Activated T-cell treated with anti-CD3 and anti-CD28 coated beads, Interleukin-2, amount 50 U/mL, for 72 hours (primary cell): ENCODE results near the gene CYFIP2. TPM values are rescaled to one million over a fixed set of nuclear protein-coding genes. Genes with fewer than 3 reads are reported as not detected.
A peak's percentile ranks its signal among the peaks of the same experiment; 100 is the strongest.
"Not testable (repeated sequence)": the region's sequence is repeated elsewhere in the genome, so short reads cannot be mapped to it uniquely, and the experiment has no call there.

Experiments
- ATAC-seq, 2 donors: fragments of 150-1000 bp; cut with Tn5 transposase; replicated peaks in 1 of 2; 2 replicates each; pipeline ENCODE4 v1.10.0; 2021; ENCODE audit warnings: moderate library complexity in 2 of 2, mild to moderate bottlenecking in 1 of 2
- DNase-seq, 2 donors: peaks; one replicate each; pipeline ENCODE4 v3.0.0; 2021 to 2022; ENCODE audit warnings: mixed read lengths in 1 of 2
- H3K27ac Mint-ChIP-seq: one replicate; pipeline ENCODE4 v1.8.0; 2022; ENCODE audit warnings: mild to moderate bottlenecking, moderate library complexity, mixed read lengths
- H3K27me3 Mint-ChIP-seq: one replicate; pipeline ENCODE4 v1.8.0; 2022; ENCODE audit warnings: low read depth, mixed read lengths
- H3K36me3 Mint-ChIP-seq, 2 donors: one replicate each; pipeline ENCODE4 v1.8.0; 2022; ENCODE audit warnings: mixed read lengths in 2 of 2, mild to moderate bottlenecking in 1 of 2; ENCODE audit not compliant: insufficient read depth in 2 of 2
- H3K4me1 Mint-ChIP-seq: one replicate; pipeline ENCODE4 v1.8.0; 2022; ENCODE audit warnings: low read depth, mixed read lengths
- H3K4me3 Mint-ChIP-seq, 2 donors: one replicate each; pipeline ENCODE4 v1.8.0; 2022; ENCODE audit warnings: mild to moderate bottlenecking in 2 of 2, mixed read lengths in 2 of 2, moderate library complexity in 2 of 2
- H3K9me3 Mint-ChIP-seq, 2 donors: one replicate each; pipeline ENCODE4 v1.8.0; 2022; ENCODE audit warnings: mixed read lengths in 2 of 2
- total RNA-seq, 2 donors: library from RNA; stranded (reverse); gene quantifications; one replicate each; pipeline ENCODE4 v1.2.3, GENCODE V29; 2022

The CYFIP2 gene
- total RNA-seq, 2 donors from 2014 or later, result 235 to 288 TPM

DNA sequence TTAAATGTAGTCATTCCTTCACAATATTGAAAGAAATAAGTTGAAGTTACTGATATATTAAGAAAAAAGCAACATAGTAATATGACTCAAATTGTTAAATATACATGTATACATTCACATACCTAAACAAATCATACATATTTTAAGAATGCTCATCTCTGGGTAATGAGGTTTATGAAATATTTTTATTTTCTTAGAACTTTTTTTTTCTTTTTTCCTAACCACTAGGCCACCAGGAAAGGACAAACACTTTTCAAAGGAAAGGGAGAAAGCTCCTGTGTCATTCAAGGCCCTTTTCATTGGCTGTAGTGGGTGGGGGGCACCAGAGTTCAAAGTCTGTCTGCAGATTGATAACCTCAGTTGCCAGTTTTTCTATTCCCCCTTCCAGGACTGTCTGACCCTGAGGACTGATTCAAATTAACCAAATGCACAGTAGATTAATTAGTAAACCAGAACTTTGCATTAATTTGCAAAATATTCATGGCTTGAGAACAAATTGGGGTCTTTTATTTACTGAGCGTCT, 121.2 kb downstream of the CYFIP2 start:
- Mint-ChIP-seq H3K36me3 (peaks cover 17 to 34% of the 10 kb centered on the region in 2 donors), H3K9me3 (no peaks in the 10 kb centered on the region), H3K27ac (peak overlapping the region; percentile 92), H3K4me3 (no peak overlapping the region), H3K4me1 (peaks cover 38% of the 10 kb centered on the region), H3K27me3 (no peaks in the 10 kb centered on the region)
- DNase-seq (no peak), ATAC-seq (no peak)

DNA sequence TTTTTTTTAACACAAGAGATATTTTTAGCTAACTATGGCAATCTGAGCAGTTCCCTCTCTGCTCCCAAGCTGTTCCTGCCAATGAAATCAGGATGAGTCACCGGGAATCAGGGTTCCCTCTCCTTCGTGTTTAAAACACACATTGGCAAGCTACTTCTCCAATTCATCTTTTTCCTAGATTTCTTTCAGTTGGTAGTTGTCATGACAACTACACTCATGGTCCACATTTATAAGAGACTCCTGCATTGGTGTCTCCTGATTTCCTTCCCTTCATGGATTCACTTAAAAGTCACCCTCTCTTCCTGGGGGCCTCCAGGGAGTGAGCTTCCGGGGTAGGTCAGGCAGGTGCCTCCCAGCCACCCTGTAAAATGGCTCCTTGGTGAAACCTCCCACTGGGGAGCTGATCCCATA, 121.8 kb downstream of the CYFIP2 start:
- H3K9me3 Mint-ChIP-seq, result no peaks in the 10 kb centered on the region
- peak overlapping the region in 1 of 2 donors; percentile 23 for H3K4me3 Mint-ChIP-seq
- H3K27ac Mint-ChIP-seq, result peak overlapping the region; percentile 92
- peaks cover 15 to 37% of the 10 kb centered on the region in 2 donors for H3K36me3 Mint-ChIP-seq
- no peaks in the 10 kb centered on the region for H3K27me3 Mint-ChIP-seq
- DNase-seq (no peak), ATAC-seq (no peak)
- peaks cover 38% of the 10 kb centered on the region for H3K4me1 Mint-ChIP-seq

DNA sequence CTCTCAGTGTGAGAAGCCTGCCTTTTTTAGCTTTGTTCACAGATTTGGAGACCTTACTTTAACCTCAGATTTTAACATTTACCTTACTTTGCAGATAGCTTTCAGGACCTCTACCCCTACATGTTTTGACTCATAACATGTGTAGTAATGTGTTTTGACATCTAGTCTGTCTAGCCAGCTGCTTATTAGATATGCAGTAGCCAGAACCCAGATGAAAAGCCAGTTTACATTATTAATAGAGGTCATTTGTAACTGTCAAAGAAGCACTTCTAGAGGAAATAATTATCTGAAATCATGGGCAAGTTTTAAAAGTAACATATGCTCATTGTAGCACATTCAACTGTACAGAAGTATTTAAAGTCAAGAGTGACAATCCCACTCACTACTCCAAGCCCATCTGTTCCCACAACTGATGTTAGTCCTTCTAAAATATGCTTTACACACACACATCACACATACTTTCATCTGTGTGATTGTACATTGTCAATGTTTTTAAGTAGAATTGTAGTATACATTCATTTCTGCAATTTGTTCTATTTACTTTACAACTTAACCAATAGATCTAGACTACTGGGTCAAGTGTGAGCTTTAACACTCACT, 122.3 kb downstream of the CYFIP2 start:
- H3K9me3 Mint-ChIP-seq, result no peaks in the 10 kb centered on the region
- peaks cover 38% of the 10 kb centered on the region for H3K4me1 Mint-ChIP-seq
- no peak for DNase-seq
- H3K27me3 Mint-ChIP-seq, result no peaks in the 10 kb centered on the region
- peaks cover 18 to 40% of the 10 kb centered on the region in 2 donors for H3K36me3 Mint-ChIP-seq
- peak overlapping the region in 1 of 2 donors; percentile 23 for H3K4me3 Mint-ChIP-seq
- peak overlapping the region; percentile 92 for H3K27ac Mint-ChIP-seq
- no peak for ATAC-seq

DNA sequence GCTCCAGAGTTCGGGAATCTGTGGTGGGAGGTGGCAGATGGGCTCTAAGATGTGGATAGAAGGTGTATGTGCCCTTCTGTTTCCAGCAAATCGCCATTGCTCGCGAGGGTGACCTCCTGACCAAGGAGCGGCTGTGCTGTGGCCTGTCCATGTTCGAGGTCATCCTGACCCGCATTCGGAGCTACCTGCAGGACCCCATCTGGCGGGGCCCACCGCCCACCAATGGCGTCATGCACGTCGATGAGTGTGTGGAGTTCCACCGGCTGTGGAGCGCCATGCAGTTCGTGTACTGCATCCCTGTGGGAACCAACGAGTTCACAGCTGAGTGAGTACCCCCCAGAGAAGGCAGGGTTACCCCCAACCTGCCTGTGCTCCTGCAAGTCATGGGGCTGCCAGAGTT, 123.2 kb downstream of the CYFIP2 start:
- ATAC-seq (no peak), DNase-seq (no peak)
- peak overlapping the region; percentile 98 for H3K27ac Mint-ChIP-seq
- no peaks in the 10 kb centered on the region for H3K27me3 Mint-ChIP-seq
- H3K4me3 Mint-ChIP-seq, result no peak overlapping the region
- H3K9me3 Mint-ChIP-seq, result no peaks in the 10 kb centered on the region
- peaks cover 38% of the 10 kb centered on the region for H3K4me1 Mint-ChIP-seq
- peaks cover 13 to 39% of the 10 kb centered on the region in 2 donors for H3K36me3 Mint-ChIP-seq

DNA sequence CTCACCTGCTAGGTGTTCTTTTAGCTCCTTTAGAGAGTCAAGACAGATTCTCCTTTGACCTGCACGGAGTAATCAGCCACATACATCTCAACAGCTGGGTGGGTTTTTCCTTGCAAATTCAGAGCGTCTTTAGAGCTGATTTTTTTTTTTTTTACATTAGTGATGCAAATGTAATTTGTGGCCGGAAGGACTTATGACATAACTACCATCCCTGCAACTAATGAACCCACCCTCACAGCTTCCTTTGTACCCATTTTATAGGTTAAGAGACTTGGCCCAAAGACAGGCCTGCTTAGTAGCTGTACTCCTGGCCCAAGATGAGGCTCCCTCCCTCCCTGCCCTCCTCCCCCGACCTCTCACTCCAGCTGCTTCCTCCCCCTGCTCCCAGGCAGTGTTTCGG, 124.2 kb downstream of the CYFIP2 start:
- Mint-ChIP-seq H3K36me3 (peaks cover 15 to 37% of the 10 kb centered on the region in 2 donors), H3K27me3 (no peaks in the 10 kb centered on the region), H3K9me3 (no peaks in the 10 kb centered on the region), H3K27ac (peak overlapping the region; percentile 98), H3K4me1 (peaks cover 38% of the 10 kb centered on the region), H3K4me3 (peak overlapping the region; percentile 35 to 46)
- ATAC-seq (no peak), DNase-seq (no peak)

DNA sequence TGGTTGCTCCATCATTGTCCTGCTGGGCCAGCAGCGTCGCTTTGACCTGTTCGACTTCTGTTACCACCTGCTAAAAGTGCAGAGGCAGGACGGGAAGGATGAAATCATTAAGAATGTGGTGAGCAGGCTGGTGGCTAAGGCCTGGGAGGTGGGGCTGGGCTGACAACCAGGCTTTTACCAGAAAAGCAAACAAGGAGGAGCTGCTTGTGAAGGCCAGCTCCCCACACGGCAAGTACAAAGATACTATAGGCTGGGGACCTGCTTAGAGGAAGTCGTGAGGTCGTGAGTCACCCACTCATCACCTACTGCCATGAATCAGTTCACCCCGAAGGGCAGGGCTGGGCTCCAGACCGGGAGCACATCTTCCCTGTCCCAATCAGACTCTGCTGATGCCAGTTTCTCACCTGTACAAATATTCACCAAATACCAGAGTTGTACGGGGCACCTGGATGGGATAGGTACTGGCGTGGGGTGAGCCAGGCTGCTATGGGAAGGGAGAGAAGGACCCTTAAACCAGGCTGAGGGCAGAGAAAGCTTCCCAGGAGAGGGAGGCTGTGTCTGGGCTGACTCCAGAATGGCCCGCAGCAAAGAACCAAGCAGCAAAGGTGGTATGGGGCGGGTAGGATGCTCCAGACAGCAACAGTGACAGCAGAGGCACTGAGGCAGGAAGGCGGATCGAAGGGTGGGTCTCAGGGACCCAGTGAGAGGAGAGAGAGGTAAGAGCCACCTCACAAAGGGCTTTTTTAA, 124.8 kb downstream of the CYFIP2 start:
- H3K4me3 Mint-ChIP-seq, result peak overlapping the region; percentile 29 to 32
- ATAC-seq, result peak; percentile 98 to 99
- DNase-seq, result peak; percentile 84 to 85

DNA sequence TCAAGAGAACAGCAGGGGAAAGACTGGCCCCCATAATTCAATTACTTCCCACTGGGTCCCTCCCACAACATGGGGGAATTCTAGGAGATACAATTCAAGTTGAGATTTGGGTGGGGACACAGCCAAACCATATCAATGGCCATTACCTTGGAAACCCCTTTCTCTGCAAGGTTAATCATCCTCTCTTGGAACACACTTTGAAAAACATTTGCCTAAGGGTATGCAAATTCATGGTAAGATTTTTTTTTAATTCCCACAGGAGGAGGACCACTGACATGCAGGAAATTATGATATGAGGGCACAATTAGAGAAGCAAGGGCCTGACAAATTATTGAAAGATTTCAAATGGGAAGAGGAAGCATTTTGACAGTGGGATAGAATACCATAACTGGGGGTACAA, 132.4 kb downstream of the CYFIP2 start:
- no peak for DNase-seq
- Mint-ChIP-seq H3K36me3 (peaks cover 7 to 16% of the 10 kb centered on the region in 2 donors), H3K4me3 (no peak overlapping the region), H3K27ac (no peak overlapping the region), H3K4me1 (peaks cover 13% of the 10 kb centered on the region), H3K9me3 (peaks cover 2 to 4% of the 10 kb centered on the region in 2 donors), H3K27me3 (peaks cover 21% of the 10 kb centered on the region)
- no peak for ATAC-seq

More for the DNA sequence above, 124.8 kb downstream of the CYFIP2 start:
- Mint-ChIP-seq H3K27ac (peak overlapping the region; percentile 98), H3K9me3 (no peaks in the 10 kb centered on the region), H3K4me1 (peaks cover 38% of the 10 kb centered on the region), H3K36me3 (peaks cover 14 to 36% of the 10 kb centered on the region in 2 donors), H3K27me3 (no peaks in the 10 kb centered on the region)

DNA sequence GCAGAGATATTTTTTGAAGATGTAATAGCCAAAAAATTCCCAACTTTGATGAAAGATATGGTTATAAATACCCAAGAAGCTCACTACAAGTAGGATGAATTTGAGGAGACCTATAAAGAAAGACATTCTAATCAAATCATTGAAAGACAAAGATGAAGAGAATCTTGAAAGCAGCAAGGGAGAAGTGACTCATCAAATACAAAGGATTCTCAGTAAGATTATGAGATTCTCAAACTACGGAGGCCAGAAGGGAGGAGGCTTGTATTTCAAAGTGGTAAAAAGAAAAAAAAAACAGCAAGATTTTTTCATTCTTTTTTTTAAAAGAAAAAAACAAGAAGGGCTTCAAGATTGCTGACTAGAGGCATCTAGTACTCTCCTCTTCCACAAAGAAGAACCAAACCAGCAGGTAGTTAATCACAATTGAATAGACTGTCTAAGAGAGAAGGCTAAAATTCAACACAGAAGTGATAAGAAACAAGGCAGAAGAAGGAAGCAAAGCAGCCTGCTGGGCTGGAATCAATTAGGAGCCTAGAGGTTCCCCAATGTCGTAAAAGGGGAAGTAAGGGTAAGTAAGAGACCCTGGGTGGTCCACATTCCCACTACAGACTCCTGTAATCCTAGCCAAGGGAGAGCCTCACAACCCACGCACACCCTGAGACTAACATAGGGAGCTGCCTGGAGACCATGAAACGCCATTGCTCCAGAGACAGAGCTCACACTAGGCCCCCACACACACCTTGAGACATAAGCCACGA, 135.0 kb downstream of the CYFIP2 start:
- Mint-ChIP-seq H3K27ac (peak overlapping the region; percentile 91), H3K9me3 (peaks cover 4 to 5% of the 10 kb centered on the region in 2 donors), H3K36me3 (peaks cover 9 to 11% of the 10 kb centered on the region in 2 donors), H3K4me3 (peak overlapping the region; percentile 15 to 52), H3K27me3 (peaks cover 21% of the 10 kb centered on the region), H3K4me1 (peaks cover 13% of the 10 kb centered on the region)
- ATAC-seq (peak; percentile 79), DNase-seq (no peak)

DNA sequence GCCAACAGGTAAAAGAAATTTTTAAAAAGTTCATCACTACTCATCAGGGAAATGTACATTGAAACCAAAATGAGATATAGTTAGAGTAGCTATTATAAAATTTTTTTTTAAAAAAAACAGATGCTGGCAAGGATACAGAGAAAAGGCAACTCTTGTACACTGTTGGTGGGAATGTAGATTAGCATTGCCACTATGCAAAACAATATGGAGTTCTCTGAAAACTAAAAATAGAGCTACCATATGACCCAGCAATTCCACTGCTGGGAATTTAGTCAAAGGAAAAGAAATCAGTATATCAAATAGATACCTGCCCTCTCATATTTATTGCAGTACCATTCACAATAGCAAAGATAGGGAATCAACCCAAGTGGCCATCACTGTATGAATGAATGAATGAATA, 149.9 kb downstream of the CYFIP2 start:
- no peak for DNase-seq
- Mint-ChIP-seq H3K9me3 (peaks cover 3 to 9% of the 10 kb centered on the region in 2 donors), H3K27me3 (peaks cover 23% of the 10 kb centered on the region), H3K4me3 (no peak overlapping the region), H3K27ac (no peak overlapping the region), H3K4me1 (no peaks in the 10 kb centered on the region), H3K36me3 (peaks cover 0 to 5% of the 10 kb centered on the region in 2 donors)
- ATAC-seq, result no peak

DNA sequence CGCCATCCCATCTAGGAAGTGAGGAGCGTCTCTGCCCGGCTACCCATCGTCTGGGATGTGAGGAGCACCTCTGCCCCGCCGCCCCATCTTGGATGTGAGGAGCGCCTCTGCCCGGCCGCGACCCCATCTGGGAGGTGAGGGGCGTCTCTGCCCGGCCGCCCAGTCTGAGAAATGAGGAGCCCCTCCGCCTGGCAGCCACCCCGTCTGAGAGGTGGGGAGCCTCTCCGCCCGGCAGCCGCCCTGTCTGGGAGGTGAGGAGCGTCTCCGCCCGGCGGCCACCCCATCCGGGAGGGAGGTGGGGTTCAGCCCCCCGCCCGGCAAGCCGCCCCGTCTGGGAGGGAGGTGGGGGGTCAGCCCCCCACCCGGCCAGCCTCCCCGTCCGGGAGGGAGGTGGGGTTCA, 153.6 kb downstream of the CYFIP2 start:
- not testable (repeated sequence) for H3K4me3 Mint-ChIP-seq, DNase-seq, H3K36me3 Mint-ChIP-seq, H3K9me3 Mint-ChIP-seq, ATAC-seq, H3K27me3 Mint-ChIP-seq, H3K27ac Mint-ChIP-seq, H3K4me1 Mint-ChIP-seq

DNA sequence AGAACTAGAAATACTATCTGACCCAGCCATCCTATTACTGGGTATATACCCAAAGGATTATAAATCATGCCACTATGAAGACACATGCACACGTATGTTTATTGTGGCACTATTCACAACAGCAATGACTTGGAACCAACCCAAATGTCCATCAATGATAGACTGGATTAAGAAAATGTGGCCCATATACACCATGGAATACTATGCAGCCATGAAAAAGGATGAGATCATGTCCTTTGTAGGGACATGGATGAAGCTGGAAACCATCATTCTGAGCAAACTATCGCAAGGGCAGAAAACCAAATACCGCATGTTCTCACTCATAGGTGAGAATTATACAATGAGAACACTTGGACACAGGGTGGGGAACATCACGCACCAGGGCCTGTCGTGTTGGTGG, 164.0 kb downstream of the CYFIP2 start:
- not testable (repeated sequence) for H3K4me3 Mint-ChIP-seq, ATAC-seq, H3K4me1 Mint-ChIP-seq, DNase-seq, H3K9me3 Mint-ChIP-seq, H3K27ac Mint-ChIP-seq, H3K36me3 Mint-ChIP-seq
- peaks cover 29% of the 10 kb centered on the region for H3K27me3 Mint-ChIP-seq

DNA sequence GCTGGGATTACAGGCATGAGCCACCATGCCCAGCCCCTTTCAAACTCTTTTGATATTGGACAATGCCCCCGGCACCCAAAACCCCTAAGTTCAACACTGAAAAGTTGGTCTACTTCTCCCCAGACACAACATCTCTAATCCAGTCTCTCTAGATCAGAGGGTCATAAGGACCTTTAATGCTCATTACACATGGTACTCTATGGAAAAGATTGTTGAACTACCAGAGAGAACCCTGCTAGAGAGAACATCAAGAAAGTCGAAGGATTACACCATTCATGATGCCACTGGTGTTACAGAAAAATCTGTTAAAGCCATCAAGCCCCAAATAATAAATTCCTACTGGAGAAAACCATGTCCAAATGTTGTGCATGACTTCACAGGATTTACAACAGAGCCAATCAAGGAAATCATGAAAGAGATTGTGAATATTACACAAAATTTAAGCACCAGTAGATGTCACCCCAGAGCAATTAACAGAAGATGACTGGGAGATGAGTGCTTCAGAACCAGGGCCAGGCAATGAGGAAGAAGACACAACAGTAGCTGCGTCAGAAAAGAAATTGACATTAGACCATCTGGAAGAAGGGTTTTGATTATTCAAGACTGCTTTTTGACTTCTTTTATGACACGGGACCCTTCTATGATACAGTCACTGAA, 165.7 kb downstream of the CYFIP2 start:
- H3K4me3 Mint-ChIP-seq, result no peak overlapping the region
- H3K36me3 Mint-ChIP-seq, result peaks cover 1 to 3% of the 10 kb centered on the region in 2 donors
- H3K9me3 Mint-ChIP-seq, result no peaks in the 10 kb centered on the region

More for the DNA sequence above, 165.7 kb downstream of the CYFIP2 start:
- peaks cover 9% of the 10 kb centered on the region for H3K4me1 Mint-ChIP-seq
- peaks cover 15% of the 10 kb centered on the region for H3K27me3 Mint-ChIP-seq
- H3K27ac Mint-ChIP-seq, result no peak overlapping the region
- DNase-seq, result peak; percentile 14 to 42
- peak; percentile 74 to 88 for ATAC-seq
